NOMO-1 treated with DMSO at 0.1 percent for 48 hours (cell line): ENCODE measurements around the gene NHERF1.

Source experiments
- DNase-seq: peaks from one replicate; lab custom pipeline; 2025; ENCODE audit not compliant: unreplicated experiment; lab: John Stamatoyannopoulos, UW

NHERF1 gene

DNA sequence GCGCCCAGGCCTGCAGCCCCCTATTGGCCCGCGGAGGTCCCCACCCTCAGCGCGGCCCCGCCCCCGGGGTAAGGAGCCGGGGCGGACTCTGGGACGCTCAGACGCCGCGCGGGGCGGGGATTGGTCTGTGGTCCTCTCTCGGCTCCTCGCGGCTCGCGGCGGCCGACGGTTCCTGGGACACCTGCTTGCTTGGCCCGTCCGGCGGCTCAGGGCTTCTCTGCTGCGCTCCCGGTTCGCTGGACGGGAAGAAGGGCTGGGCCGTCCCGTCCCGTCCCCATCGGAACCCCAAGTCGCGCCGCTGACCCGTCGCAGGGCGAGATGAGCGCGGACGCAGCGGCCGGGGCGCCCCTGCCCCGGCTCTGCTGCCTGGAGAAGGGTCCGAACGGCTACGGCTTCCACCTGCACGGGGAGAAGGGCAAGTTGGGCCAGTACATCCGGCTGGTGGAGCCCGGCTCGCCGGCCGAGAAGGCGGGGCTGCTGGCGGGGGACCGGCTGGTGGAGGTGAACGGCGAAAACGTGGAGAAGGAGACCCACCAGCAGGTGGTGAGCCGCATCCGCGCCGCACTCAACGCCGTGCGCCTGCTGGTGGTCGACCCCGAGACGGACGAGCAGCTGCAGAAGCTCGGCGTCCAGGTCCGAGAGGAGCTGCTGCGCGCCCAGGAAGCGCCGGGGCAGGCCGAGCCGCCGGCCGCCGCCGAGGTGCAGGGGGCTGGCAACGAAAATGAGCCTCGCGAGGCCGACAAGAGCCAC is at the start of gene NHERF1:
Gene NHERF1 (plus strand): TSS at position 100 of the 750 bp plus-strand sequence. CDS start 219 bp downstream, at position 319.
- peak; percentile 92 for DNase-seq

DNA sequence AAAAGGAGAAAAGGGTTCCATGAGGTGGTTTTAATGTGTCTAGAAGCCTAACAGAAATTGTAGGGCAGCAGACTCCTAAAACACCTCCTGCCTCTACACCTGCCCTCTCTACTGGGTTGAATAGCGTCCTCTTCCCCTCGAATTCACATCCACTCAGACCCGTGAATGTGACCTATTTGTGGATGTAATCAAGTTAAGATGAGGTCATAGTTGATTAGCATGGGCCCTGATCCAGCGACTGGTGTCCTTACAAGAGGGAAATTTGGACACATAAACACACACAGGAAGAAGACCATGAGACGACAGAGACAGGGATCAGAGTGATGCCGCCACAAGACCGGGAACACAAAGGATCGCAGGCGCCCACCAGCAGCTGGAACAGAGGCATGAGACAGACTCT is 49.2 kb upstream of the NHERF1 start:
- DNase-seq: no peak

DNA sequence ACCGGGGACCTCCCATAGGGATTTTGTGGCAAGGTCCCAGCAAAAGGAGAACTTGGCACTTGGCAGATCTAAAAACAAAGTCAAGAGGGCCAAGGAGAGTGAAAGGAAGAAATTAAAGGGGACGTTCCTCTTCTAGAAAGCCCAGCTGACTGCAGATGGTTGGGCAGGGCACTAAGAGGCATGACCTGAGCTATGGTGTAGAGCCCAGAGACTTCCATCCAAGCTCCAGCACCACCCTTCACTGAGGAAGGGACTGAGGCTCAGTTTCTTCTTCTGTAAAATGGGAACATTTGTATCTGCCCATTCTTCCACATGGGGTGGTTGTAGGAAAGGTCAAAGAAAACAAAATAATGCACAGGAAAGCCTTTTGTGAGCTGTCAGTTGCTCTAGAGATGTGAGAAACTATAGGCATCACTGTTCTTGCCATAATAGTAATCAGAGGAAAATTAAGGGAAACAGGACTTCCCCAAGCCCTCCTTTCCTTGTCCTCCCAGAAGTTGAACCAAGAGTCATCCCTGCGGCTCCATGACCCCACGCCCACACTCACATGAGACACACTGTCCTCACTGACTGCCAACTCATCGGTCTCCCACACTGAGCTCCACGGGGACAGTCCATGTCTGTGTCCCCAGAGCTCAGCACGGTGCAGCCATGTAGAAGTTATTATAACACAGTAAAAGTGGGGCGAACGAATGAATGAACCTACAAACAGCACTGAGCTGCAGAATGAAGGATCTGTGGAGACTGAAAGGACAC is 46.1 kb upstream of the NHERF1 start:
- no peak for DNase-seq

DNA sequence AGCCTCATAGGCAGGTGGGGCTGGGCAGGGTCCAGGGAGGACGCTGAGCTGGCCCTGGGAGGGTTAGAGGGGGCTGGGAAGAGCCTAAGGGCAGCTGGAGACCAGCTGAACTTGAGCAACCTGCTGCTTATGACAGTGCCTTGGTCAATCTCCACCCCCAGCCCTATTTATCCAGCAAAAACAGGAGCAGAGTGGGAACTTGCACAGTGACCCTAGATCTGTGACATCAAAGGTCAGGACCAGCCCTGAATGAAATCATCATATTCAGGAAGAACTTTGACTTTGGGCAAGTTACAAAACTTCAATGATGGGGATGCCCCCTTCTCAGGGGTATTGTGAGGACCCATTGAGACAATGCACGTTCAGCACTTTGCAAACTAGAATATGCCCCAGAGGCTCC is 45.1 kb upstream of the NHERF1 start:
- no peak for DNase-seq

DNA sequence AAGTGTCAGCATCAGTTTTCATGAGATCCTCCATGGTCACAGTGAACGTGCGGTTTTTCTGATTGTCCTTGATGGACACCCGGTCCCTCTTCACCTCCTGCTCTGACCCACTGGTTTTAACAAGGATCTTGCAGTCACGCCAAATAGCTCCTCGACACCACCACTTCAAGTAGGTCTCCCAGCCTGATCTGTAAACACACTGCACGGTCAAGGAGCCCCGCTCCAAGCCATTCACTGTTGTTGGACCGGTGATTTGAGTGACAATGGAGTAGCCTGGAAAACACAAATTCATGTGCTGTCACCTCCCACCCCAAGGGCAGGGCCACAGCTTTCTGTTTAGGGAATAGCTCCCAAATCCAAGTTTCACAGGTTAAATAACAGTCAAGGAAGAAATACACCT is 43.9 kb upstream of the NHERF1 start:
- no peak for DNase-seq

DNA sequence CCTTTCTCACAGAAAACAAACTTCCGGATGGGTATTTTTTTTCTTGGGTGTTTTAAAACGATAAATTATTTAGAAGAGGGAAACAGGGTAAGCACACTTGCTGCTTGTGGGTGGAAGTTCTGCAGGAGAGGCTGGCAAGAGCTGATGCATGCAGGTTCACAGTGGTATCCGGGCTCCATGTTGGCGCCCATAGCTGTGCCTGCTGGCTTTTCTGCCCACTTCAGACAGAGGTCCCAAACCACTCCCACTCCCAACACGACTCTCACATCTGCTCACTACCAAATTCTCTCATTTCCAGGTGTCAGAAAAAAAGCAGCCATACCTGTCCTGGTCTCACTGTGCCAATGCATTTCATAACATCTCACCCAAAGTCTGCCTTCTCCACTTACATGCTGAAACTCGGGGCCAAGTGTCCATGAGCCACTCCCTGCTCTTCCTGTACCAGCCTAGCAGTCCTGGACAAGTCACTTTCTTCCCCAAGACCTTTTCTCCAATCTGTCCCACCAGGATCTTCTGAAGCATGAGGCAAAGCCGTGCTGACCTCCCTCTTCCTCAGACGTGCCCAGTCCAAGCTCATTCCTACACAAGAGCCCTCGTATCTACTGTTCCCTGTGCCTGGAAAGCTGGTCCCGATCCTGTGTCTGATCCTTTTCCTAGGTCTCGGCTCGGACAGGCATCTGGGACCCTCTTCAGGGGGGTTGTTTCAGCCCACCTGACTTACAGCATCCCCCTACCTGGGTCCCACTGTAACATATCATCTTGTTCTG is 37.2 kb upstream of the NHERF1 start:
- DNase-seq: no peak

DNA sequence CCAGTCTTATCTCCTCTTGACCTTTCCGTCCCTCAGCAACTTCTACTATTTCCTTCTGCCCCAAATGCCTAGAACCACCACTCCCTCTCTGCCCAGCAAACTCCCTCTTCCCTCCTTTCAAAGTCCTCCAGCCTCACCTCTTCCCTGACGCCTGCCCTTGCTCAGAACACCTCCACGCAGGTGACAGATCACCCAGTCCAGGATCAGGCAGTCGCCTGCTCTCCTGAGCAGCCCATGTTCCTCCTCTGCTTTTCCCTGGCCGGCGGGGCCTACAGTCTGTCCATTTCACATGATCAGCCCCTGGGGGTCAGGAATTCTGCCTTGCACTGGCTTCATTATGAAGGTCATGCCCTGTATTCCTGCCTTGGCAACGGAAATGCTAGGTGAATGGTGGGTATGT is 36.1 kb upstream of the NHERF1 start:
- DNase-seq: no peak

DNA sequence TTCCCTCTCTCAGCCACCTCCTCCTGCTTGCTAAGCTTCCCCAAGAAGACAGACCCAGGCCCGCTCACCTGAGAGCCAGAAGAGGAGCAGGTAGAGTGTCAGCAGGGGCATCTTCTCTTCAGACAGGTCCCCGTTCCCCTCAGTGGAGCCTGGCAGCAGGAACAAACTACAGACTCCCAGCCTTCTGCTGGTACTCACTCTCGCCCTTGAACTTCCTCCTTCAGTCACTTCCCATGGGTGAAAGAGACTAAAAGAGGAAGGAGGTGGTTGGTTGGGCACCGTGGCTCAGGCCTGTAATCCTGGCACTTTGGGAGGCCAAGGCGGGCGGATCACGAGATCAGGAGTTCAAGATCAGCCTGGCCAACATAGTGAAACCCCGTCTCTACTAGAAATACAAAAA is 35.7 kb upstream of the NHERF1 start, which contains the start of gene CD300LF:
Gene CD300LF (minus strand): TSS at position 168 of the 400 bp plus-strand sequence. CDS start 57 bp downstream, at position 111.
- peak; percentile 91 for DNase-seq

DNA sequence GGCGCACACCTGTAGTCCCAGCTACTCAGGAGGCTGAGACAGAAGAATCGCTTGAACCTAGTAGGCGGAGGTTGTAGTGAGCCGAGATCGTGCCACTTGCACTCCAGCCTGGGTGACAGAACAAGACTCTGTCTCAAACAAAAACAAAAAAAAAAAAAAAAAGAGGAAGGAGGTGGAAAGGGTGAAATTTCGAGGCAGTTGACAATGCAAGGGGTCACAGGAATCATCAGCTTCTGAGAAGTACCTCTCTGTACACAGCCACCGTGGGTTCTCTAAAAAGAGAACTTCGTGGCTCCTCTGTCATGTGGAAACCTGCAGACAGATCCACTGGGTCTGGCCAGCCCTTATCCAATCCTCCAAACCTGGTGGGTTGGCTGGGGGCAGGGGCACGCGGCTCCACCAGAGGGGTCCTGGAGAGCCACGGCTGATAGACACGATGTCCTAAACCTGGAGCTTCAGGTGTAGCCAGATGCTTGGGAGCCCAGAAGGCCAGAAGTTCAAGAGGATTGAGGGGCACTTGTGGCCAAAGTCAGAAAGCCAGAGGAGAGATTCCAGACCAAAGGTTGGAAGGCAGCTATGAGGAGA is 35.2 kb upstream of the NHERF1 start:
- DNase-seq: peak; percentile 52

DNA sequence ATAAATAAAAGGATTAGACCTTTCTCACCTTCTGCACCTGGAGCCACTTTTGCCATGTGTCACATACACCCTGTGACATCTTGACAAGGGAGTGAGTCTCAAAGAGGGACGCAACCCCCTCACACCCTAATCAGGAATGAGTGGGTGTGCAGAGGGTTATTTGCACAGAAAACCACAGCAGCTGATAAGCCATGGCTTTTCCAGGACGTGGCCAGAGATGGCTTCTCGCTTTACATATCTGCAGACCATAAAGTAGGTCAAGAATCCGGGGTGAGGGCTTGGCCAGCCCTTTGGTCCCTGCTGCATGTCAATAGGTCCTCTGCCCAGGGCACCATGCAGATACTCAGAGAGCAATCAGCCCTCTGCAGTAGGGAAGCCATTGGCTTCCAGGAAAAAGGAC is 33.3 kb upstream of the NHERF1 start:
- DNase-seq: no peak

DNA sequence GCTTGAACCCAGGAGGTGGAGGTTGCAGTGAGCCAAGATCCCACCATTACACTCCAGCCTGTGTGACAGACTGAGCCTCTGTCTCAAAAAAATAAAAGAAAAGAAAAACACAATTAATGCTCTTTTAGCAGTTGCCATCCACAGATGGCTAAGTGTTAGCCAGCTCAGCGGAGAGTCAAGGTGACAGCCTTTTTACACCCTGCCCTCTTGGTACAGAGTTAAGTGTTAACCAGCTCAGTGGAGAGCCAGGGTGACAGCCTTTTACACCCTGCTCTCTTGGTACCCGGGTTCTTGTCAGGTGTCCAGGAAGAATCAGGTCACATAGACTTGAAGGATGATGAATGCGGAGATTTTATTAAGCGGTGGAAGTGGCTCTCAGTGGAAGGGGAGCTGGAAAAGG is 27.9 kb upstream of the NHERF1 start:
- no peak for DNase-seq

DNA sequence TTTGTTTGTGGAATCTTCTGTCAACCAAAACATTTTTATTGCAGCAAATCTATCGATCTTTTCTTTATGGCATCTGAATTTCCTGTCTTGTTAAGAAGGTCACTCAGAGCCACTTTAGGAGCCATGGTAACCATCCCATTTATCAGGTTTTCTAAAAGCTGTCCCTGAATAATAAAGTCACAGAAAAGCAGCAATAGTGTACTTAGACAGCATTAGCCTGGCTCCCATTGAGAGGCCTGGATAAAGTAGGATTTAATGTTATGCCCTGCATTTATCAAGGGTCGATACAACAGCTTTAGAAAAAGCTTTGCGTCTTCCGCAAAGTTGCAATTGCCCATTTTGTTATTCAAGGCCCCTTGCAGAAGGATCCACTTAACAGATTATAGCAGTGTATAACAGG is 25.6 kb upstream of the NHERF1 start:
- no peak for DNase-seq

DNA sequence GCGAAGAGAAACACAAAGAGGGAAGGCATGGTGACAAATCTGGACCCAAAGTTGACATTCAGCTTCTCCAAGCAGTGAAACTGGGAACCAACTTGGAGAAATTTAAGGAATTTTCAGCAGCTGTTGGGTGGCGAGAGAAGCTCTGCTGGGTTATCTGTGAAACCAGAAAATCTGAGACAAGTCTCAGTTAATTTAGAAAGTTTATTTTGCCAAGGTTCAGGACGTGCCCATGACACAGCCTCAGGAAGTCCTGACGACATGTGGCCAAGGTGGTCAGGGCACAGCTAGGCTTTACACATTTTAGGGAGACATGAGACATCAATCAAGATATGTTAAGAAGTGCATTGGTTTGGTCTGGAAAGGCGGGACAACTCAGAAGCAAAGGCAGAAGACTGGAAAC is 24.5 kb upstream of the NHERF1 start:
- DNase-seq: no peak

DNA sequence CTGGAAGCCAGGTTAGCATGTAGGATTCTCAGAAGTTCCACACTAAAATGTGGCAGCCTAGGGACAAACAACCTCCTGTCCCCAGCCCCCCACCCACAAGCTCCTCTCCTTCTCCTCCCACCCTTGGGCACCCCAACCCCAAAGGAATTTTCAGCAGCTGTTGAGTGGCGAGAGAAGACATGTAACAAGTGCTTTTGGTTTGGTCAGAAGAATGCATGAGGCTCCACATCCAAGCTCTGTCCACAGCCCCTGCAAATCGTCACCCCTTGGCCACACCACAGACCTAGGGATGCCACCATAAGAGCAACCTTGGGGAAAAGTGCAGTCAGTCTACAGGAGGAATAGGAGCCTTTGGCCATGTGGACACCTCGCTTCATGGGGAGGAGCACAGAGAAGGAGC is 23.3 kb upstream of the NHERF1 start:
- DNase-seq: no peak

DNA sequence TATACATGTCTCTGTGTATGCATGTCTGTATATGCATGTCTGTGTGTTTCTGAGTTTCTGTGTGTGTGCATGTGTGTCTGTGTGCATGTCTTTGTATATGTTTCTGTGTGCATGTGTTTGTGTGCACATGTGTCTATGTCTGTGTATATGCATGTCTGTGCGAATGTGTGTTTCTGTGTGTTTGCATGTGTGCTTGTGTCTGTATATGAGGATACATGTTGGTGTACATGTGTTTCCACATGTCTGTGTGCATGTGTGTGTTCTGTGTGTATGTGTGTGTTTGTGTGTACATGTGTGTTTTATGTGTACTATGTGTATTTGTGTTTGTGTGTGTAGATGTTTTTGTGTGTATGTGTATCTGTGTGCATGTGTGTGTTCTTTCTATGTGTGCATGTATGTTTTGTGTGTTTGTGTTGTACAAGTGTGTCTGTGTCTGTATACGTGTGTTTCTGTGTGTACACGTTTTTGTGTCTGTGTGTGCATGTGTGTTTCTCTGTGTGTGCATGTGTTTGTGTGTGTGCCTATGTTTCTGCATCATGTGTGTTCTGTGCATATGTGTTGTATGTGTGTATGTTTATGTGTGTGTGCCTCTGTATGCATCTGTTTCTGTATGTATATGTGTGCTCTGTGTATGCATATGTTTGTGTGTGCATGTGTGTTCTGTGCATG is 20.3 kb upstream of the NHERF1 start:
- DNase-seq: no peak

DNA sequence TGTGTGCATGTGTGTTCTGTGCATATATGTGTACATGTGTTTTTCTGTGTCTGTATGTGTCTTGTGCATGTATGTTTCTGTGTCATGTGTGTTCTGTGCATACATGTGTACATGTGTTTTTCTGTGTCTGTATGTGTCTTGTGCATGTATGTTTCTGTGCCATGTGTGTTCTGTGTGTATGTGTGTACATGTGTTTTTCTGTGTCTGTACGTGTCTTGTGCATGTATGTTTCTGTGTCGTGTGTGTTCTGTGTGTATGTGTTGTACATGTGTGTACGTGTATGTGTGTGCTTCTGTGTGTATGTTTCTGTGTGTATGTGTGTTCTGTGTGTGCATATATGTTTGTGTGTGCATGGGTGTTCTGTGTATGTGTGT is 19.7 kb upstream of the NHERF1 start:
- no peak for DNase-seq

DNA sequence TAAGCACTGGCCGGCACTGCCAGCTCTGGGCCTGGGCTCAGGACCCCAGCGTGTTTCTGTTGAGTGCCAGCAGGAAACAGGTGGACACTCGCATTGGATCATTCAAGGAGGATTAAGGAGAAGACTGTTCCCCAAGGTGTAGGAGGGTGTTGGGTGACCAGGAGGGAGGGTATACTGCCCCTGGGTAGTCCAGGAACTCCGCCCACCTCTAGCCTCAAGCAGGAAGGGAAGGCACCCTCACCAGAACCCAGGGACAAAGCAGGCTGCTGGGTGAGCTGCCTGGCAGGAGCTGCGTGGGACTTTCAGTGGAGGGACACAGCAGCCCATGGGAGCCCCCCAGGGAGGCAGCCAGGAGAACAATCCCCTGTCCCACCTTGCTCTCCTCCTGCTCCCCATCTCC is 19.1 kb upstream of the NHERF1 start:
- DNase-seq: no peak

DNA sequence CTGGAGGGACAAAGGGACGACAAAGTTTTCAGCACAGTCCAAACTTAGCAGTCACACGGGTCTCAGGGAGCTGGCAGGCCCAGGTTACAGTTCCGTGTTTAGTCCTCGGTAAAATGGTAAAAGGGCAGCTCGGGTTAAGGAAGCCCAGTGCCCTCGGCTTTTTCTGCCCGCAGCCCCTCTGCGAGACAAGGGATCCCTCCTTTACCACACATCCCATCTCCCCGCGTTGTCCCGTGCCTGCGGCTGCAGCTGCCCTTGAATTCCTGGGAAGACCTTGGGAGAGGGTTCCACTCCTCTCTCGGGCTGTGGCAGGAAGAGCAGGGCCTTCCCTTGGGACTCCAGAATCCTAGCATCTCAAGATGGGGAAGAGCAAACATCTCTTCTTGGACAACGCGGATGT is 18.6 kb upstream of the NHERF1 start:
- DNase-seq: no peak

DNA sequence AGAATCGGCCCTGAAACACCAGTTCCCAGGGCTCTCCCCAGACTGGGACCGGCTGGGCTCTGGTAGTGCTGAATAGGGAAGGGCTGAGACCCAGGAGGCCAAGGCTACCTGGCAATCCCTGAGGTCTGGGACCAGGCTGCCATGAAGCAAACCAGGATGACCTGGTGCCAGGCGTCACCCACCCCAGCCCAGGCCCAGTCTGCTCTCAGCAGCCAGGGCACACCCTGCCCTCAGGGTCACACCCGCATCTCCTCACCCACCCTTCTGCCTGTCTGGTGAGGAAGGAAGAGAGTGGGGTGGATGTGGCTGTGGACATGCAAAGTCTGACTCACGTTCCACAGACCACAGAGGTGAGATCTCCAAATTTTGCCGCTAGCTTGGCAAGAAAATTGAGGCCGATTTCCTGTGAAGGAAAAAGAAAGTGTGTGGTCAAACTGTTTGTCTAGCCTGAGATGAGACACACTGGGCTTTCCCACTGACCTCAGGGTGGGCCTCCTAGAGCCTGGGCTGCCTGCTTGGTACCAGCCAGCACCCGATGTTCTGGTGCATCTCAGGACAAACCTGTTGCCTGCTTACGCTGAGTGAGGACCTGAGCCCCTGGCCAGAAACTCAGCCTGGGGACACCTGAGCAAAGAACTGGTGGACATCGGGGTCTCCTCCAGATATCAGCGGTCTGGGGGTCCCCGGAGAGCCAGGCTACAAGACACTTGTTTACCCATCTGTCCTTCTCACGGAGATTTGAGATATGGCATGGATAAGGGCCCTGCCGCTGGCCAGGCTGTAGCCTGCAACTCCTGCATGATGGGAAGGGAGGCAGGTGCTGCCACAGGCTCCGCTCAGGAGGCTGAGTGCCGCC is 17.7 kb upstream of the NHERF1 start:
- peak; percentile 54 for DNase-seq

DNA sequence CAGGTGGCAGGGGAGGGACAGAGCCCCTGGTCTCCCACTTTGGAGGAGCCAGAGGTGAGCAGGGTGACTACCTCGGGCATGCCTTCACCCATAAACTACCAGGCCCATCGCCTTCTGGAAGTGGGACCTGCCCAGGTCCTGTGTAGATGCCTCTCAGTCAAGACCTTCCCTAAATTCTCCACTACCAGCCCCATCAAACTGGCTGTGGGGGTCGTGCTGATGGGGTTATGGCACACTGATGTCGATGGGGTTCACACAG is 17.2 kb upstream of the NHERF1 start:
- no peak for DNase-seq
